Neural cell (in vitro differentiated cells): ENCODE measurements around the gene APOL6. TPM values are rescaled to one million over a fixed set of nuclear protein-coding genes. Genes with fewer than 3 reads are reported as not detected.

Experiments
- H2AFZ ChIP-seq: fragments of 200-600, 300-800 bp; sonication (generic), shearing (Covaris generic); 2 replicates; pipeline ENCODE4 v1.6.0; 2014; ENCODE audit warnings: low read depth, mild to moderate bottlenecking, antibody characterized with exemption, low read length, moderate library complexity
- H3F3A ChIP-seq: fragments of 200-600 bp; shearing (Covaris generic); 2 replicates; pipeline ENCODE4 v1.6.1; 2016; ENCODE audit warnings: mild to moderate bottlenecking, moderate library complexity, mixed read lengths, antibody characterized with exemption, low read length; ENCODE audit not compliant: insufficient read depth, poor library complexity, severe bottlenecking
- H3K27ac ChIP-seq: fragments of 200-600, 300-800 bp; sonication (generic), shearing (Covaris generic); 2 replicates; pipeline ENCODE4 v1.5.1; 2014; ENCODE audit warnings: mild to moderate bottlenecking, low read length, moderate library complexity
- H3K27me3 ChIP-seq: fragments of 300-800, 200-600 bp; sonication (generic), shearing (Covaris generic); 2 replicates; pipeline ENCODE4 v1.6.0; 2014; ENCODE audit warnings: mild to moderate bottlenecking, low read depth, low read length, moderate library complexity; ENCODE audit not compliant: insufficient read depth
- H3K36me3 ChIP-seq: fragments of 300-800, 200-600 bp; sonication (generic), shearing (Covaris generic); 2 replicates; pipeline ENCODE4 v1.5.1; 2014; ENCODE audit warnings: mild to moderate bottlenecking, antibody characterized with exemption, low read length, moderate library complexity; ENCODE audit not compliant: insufficient read depth
- H3K4me2 ChIP-seq: fragments of 300-800, 200-600 bp; sonication (generic), shearing (Covaris generic); 2 replicates; pipeline ENCODE4 v1.6.0; 2014; ENCODE audit warnings: mild to moderate bottlenecking, low read length
- H3K4me3 ChIP-seq: fragments of 300-800, 200-600 bp; sonication (generic), shearing (Covaris generic); 2 replicates; pipeline ENCODE4 v1.5.1; 2014; ENCODE audit warnings: mild to moderate bottlenecking, low read length, moderate library complexity
- H3K79me2 ChIP-seq: fragments of 200-600 bp; shearing (Covaris generic); replicated peaks from 2 replicates; pipeline ENCODE4 v1.6.0; 2014; ENCODE audit warnings: mild to moderate bottlenecking, low read length, moderate library complexity; ENCODE audit not compliant: insufficient read depth
- H3K9ac ChIP-seq: fragments of 300-800, 200-600 bp; sonication (generic), shearing (Covaris generic); 2 replicates; pipeline ENCODE4 v1.6.1; 2016; ENCODE audit warnings: mild to moderate bottlenecking, low read length, mixed read lengths
- H3K9me2 ChIP-seq: fragments of 200-600 bp; shearing (Covaris generic); 2 replicates; pipeline ENCODE4 v1.6.1; 2016; ENCODE audit warnings: mild to moderate bottlenecking, low read length, mixed read lengths; ENCODE audit not compliant: insufficient read depth
- H3K9me3 ChIP-seq: fragments of 200-600, 300-800 bp; sonication (generic), shearing (Covaris generic); 2 replicates; pipeline ENCODE4 v1.6.1; 2016; ENCODE audit warnings: mild to moderate bottlenecking, mixed run types, low read length, moderate library complexity, mixed read lengths
- H4K20me1 ChIP-seq: fragments of 200-600 bp; shearing (Covaris generic); 2 replicates; pipeline ENCODE4 v1.6.1; 2016; ENCODE audit warnings: mild to moderate bottlenecking, mixed run types; ENCODE audit not compliant: insufficient read depth
- EP300 ChIP-seq: fragments of 450-650 bp; conservative IDR thresholded peaks from 2 replicates; pipeline ENCODE4 v1.6.1; 2014; ENCODE audit warnings: antibody characterized with exemption, mild to moderate bottlenecking, moderate library complexity; ENCODE audit not compliant: poor library complexity, severe bottlenecking
- EZH2 ChIP-seq: fragments of 200-600, 300-800 bp; shearing (Covaris generic), sonication (generic); IDR thresholded peaks from 2 replicates; pipeline ENCODE4 v1.6.1; 2014; ENCODE audit warnings: antibody characterized with exemption, low read length, borderline replicate concordance, mild to moderate bottlenecking; ENCODE audit not compliant: insufficient read depth, poor library complexity, severe bottlenecking
- MXI1 ChIP-seq: fragments of 450-650 bp; conservative IDR thresholded peaks from 2 replicates; pipeline ENCODE4 v1.6.1; 2014; ENCODE audit warnings: antibody characterized with exemption, mild to moderate bottlenecking; ENCODE audit not compliant: poor library complexity, severe bottlenecking
- POLR2AphosphoS5 ChIP-seq: IDR thresholded peaks from 2 replicates; pipeline ENCODE4 v1.6.1; 2012
- RAD21 ChIP-seq: fragments of 450-650 bp; conservative IDR thresholded peaks from 2 replicates; pipeline ENCODE4 v1.6.1; 2014; ENCODE audit warnings: antibody characterized with exemption, mild to moderate bottlenecking, moderate library complexity
- SMC3 ChIP-seq: fragments of 450-650 bp; conservative IDR thresholded peaks from 2 replicates; pipeline ENCODE4 v1.6.1; 2014; ENCODE audit warnings: antibody characterized with exemption, mild to moderate bottlenecking, moderate library complexity; ENCODE audit not compliant: poor library complexity
- TAF1 ChIP-seq: IDR thresholded peaks from 2 replicates; pipeline ENCODE4 v1.6.1; 2012; ENCODE audit warnings: low read depth
- polyA plus RNA-seq: library from polyadenylated mRNA; depleted of rRNA; stranded (reverse); fragments of >200 nt; gene quantifications from 2 replicates; pipeline ENCODE4 v1.2.3, GENCODE V29; 2014
- TF ChIP-seq, protein P1 (sequence below): IDR thresholded peaks from 2 replicates; pipeline ENCODE4 v1.6.1; 2012; ENCODE audit warnings: borderline replicate concordance
- TF ChIP-seq, protein P2 (sequence below): fragments of 450-650 bp; IDR thresholded peaks from 2 replicates; pipeline ENCODE4 v1.5.1; 2014; ENCODE audit warnings: antibody characterized with exemption, mild to moderate bottlenecking, moderate library complexity; ENCODE audit not compliant: poor library complexity, severe bottlenecking

Gene APOL6
- polyA plus RNA-seq, 1 donor from 2014 or later, result not detected

DNA sequence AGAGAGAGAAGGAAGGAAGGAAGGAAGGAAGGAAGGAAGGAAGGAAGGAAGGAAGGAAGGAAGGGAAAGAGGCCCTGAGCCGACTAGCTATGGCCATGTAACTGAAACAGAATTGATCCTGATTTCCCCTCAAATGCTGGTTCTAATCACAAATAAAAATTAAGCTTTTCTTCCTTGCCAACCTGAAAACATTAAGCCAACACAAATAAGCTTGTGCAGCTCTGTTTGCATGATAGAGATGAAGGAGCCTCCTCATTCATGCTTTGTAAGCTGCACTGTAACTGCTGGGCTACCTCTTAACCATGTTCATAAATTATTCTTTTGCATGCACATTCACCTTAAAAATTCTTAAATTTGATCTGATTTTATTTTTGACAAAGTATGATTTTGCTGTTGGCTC lies 41.8 kb downstream of the APOL6 start:
- H3K79me2 ChIP-seq, result no peaks in the 10 kb centered on the region
- H3K9me3 ChIP-seq, result no peaks in the 10 kb centered on the region
- no peaks in the 10 kb centered on the region for H3K27me3 ChIP-seq
- no peaks in the 10 kb centered on the region for H4K20me1 ChIP-seq
- H3K4me3 ChIP-seq, result no peak overlapping the region
- TF ChIP-seq, protein P1, sequence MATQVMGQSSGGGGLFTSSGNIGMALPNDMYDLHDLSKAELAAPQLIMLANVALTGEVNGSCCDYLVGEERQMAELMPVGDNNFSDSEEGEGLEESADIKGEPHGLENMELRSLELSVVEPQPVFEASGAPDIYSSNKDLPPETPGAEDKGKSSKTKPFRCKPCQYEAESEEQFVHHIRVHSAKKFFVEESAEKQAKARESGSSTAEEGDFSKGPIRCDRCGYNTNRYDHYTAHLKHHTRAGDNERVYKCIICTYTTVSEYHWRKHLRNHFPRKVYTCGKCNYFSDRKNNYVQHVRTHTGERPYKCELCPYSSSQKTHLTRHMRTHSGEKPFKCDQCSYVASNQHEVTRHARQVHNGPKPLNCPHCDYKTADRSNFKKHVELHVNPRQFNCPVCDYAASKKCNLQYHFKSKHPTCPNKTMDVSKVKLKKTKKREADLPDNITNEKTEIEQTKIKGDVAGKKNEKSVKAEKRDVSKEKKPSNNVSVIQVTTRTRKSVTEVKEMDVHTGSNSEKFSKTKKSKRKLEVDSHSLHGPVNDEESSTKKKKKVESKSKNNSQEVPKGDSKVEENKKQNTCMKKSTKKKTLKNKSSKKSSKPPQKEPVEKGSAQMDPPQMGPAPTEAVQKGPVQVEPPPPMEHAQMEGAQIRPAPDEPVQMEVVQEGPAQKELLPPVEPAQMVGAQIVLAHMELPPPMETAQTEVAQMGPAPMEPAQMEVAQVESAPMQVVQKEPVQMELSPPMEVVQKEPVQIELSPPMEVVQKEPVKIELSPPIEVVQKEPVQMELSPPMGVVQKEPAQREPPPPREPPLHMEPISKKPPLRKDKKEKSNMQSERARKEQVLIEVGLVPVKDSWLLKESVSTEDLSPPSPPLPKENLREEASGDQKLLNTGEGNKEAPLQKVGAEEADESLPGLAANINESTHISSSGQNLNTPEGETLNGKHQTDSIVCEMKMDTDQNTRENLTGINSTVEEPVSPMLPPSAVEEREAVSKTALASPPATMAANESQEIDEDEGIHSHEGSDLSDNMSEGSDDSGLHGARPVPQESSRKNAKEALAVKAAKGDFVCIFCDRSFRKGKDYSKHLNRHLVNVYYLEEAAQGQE, result no peak
- TF ChIP-seq, protein P2, sequence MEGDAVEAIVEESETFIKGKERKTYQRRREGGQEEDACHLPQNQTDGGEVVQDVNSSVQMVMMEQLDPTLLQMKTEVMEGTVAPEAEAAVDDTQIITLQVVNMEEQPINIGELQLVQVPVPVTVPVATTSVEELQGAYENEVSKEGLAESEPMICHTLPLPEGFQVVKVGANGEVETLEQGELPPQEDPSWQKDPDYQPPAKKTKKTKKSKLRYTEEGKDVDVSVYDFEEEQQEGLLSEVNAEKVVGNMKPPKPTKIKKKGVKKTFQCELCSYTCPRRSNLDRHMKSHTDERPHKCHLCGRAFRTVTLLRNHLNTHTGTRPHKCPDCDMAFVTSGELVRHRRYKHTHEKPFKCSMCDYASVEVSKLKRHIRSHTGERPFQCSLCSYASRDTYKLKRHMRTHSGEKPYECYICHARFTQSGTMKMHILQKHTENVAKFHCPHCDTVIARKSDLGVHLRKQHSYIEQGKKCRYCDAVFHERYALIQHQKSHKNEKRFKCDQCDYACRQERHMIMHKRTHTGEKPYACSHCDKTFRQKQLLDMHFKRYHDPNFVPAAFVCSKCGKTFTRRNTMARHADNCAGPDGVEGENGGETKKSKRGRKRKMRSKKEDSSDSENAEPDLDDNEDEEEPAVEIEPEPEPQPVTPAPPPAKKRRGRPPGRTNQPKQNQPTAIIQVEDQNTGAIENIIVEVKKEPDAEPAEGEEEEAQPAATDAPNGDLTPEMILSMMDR, result no peak
- TF ChIP-seq TAF1 (no peak), MXI1 (no peak), POLR2AphosphoS5 (no peak), EZH2 (no peak), RAD21 (no peak), EP300 (no peak), SMC3 (no peak)
- no peak overlapping the region for H2AFZ ChIP-seq
- no peak overlapping the region for H3K27ac ChIP-seq
- H3K9ac ChIP-seq, result no peak overlapping the region
- H3K9me2 ChIP-seq, result no peaks in the 10 kb centered on the region
- no peak overlapping the region for H3K4me2 ChIP-seq
- no peaks in the 10 kb centered on the region for H3F3A ChIP-seq
- H3K36me3 ChIP-seq, result no peaks in the 10 kb centered on the region

DNA sequence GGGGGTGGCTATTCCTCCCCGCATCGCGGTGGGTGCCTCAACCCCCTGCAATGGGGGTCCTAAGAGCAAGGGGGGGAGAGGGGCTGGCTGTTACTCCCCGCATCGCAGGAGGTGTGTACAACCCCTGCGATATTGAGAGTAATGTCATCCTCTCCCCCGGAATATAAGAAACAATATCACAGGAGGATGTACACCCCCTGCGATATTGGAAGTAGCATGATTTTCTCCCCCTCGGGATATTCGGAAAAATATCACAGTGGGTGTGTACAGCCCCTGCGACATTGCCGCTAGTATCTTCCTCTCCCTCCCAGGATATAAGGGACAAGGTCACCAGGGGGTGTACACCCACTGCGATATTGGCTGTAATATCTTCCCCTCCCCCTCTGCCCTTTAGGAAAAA lies 47.0 kb downstream of the APOL6 start:
- TF ChIP-seq RAD21, result no peak
- no peak for TF ChIP-seq SMC3
- Histone ChIP-seq H3K36me3 (no peaks in the 10 kb centered on the region), H3K4me3 (no peak overlapping the region), H3K9me3 (no peaks in the 10 kb centered on the region), H3K9me2 (no peaks in the 10 kb centered on the region), H2AFZ (no peak overlapping the region), H3F3A (no peaks in the 10 kb centered on the region), H3K27ac (no peak overlapping the region), H3K4me2 (no peak overlapping the region), H4K20me1 (no peaks in the 10 kb centered on the region), H3K27me3 (no peaks in the 10 kb centered on the region), H3K79me2 (no peaks in the 10 kb centered on the region), H3K9ac (no peak overlapping the region)

DNA sequence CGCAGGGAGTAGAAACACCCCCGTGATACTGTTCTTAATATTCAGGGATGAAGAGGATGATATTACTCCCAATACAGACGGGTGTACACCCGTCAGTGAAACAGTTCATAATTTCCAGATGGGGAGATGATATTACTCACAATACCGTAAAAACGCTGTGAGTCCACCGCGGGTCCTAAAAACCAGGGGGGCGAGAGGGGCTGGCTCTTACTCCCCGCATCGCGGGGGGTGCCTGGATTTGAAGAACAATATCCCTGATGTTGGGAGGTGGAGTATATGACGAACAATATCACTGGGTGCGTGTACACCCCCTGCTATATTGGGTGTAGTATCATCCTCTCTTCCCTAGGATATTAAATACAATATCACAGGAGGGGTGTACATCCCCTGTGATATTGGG lies 48.9 kb downstream of the APOL6 start:
- no peak overlapping the region for H3K4me3 ChIP-seq
- no peak overlapping the region for H3K9ac ChIP-seq
- H4K20me1 ChIP-seq, result no peaks in the 10 kb centered on the region
- no peaks in the 10 kb centered on the region for H3K79me2 ChIP-seq
- no peak for TF ChIP-seq MXI1
- TF ChIP-seq, protein P1, result no peak
- no peak for TF ChIP-seq EZH2
- no peak for TF ChIP-seq POLR2AphosphoS5
- TF ChIP-seq RAD21, result no peak
- TF ChIP-seq, protein P2, result no peak
- no peak for TF ChIP-seq TAF1
- no peak for TF ChIP-seq SMC3
- no peak for TF ChIP-seq EP300
- H3K4me2 ChIP-seq, result no peak overlapping the region
- no peaks in the 10 kb centered on the region for H3F3A ChIP-seq
- no peaks in the 10 kb centered on the region for H3K36me3 ChIP-seq
- no peaks in the 10 kb centered on the region for H3K9me3 ChIP-seq
- no peaks in the 10 kb centered on the region for H3K9me2 ChIP-seq
- no peak overlapping the region for H3K27ac ChIP-seq
- H2AFZ ChIP-seq, result no peak overlapping the region
- H3K27me3 ChIP-seq, result no peaks in the 10 kb centered on the region
